MM.1S (cell line): ENCODE measurements around the gene BRIP1.

ENCODE experiments used
- EZH2 ChIP-seq: fragments of 300-600 bp; sonication (generic); optimal IDR thresholded peaks from 2 replicates; pipeline ENCODE3; 2017; ENCODE audit warnings: low read depth, mild to moderate bottlenecking, antibody characterized with exemption, low read length, mixed read lengths
- EZH2phosphoT487 ChIP-seq: fragments of 300-600 bp; sonication (generic); IDR thresholded peaks from 2 replicates; pipeline ENCODE4 v1.6.1; 2018; ENCODE audit warnings: antibody characterized with exemption, low read length
- TF ChIP-seq, protein P1 (sequence below): fragments of 300-600 bp; sonication (generic); IDR thresholded peaks from 2 replicates; pipeline ENCODE4 v1.5.1; 2016; ENCODE audit warnings: antibody characterized with exemption, low read length, mixed read lengths

DNA sequence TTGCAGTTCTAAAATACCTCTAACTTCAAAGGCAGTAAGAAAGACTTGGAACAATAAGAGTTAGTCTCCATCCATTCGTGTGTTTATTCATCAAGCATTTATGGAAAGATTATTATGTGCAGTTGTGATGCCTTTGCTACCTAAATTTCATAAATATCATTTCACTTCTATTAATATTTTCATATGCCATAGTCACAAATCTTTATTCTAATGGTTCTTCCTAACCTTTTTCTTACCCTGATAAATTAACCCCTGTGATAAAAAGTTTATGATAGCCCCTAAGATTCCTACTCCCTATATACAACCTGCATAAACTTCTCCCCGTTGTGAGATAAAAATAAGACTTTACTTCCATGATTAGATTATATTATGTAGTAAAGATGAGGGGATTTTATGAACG is 94.9 kb downstream of the BRIP1 start:
- TF ChIP-seq EZH2 = no peak
- TF ChIP-seq, protein P1, sequence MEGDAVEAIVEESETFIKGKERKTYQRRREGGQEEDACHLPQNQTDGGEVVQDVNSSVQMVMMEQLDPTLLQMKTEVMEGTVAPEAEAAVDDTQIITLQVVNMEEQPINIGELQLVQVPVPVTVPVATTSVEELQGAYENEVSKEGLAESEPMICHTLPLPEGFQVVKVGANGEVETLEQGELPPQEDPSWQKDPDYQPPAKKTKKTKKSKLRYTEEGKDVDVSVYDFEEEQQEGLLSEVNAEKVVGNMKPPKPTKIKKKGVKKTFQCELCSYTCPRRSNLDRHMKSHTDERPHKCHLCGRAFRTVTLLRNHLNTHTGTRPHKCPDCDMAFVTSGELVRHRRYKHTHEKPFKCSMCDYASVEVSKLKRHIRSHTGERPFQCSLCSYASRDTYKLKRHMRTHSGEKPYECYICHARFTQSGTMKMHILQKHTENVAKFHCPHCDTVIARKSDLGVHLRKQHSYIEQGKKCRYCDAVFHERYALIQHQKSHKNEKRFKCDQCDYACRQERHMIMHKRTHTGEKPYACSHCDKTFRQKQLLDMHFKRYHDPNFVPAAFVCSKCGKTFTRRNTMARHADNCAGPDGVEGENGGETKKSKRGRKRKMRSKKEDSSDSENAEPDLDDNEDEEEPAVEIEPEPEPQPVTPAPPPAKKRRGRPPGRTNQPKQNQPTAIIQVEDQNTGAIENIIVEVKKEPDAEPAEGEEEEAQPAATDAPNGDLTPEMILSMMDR = no peak
- no peak for TF ChIP-seq EZH2phosphoT487
